A549 (cell line): Measurements from ENCODE around the gene PEAK3. TPM values are rescaled to one million over a fixed set of nuclear protein-coding genes. Genes with fewer than 3 reads are reported as not detected.

Source experiments
- ATAC-seq, 2 experiments: fragments of 200-7000 bp in 1 of 2; fragments of >200 bp in 1 of 2; cut with Nextera tagmentation in 1 of 2; cut with Tn5 transposase in 1 of 2; 3 replicates each; pipeline versions ENCODE4 v1.8.0 to v1.9.1; 2018 to 2020; ENCODE audit warnings: mild to moderate bottlenecking in 1 of 2, moderate library complexity in 1 of 2
- CTCF ChIA-PET: fragments of 300-600 bp; sonication (Branson Sonifier 250); formaldehyde crosslinking; extraction: SDS; loops from one replicate; lab custom pipeline; 2021; ENCODE audit warnings: antibody characterized with exemption, inconsistent platforms; lab: Yijun Ruan, JAX
- POLR2A ChIA-PET: fragments of 350-600 bp; formaldehyde crosslinking; extraction: SDS; loops from one replicate; lab custom pipeline; 2021; ENCODE audit warnings: antibody characterized with exemption, inconsistent platforms; lab: Yijun Ruan, JAX
- DNase-seq, 2 experiments: peaks; one replicate each; pipeline versions ENCODE4 v3.0.0 to v3.0.0-alpha.2; 2011 to 2016; ENCODE audit warnings: low read depth in 1 of 2, low spot score in 1 of 2
- FAIRE-seq: peaks from 2 replicates; lab custom pipeline; 2011; peaks lifted over from hg19 to GRCh38; lab: Jason Lieb, UNC
- H3K27ac ChIP-seq, 2 experiments: fragments of >200 bp; sonication (Bioruptor Twin); formaldehyde crosslinking; 3 replicates each; pipeline ENCODE4 v1.5.1; 2016 to 2017
- H3K4me1 ChIP-seq: fragments of >200 bp; sonication (Bioruptor Twin); formaldehyde crosslinking; 3 replicates; pipeline ENCODE4 v1.6.1; 2016
- H3K4me2 ChIP-seq: fragments of >200 bp; sonication (Bioruptor Twin); formaldehyde crosslinking; 3 replicates; pipeline ENCODE4 v1.6.1; 2016
- H3K4me3 ChIP-seq: fragments of >200 bp; sonication (Bioruptor Twin); formaldehyde crosslinking; 3 replicates; pipeline ENCODE4 v1.5.1; 2016
- H3K9me3 ChIP-seq: fragments of >200 bp; sonication (Bioruptor Twin); formaldehyde crosslinking; 3 replicates; pipeline ENCODE4 v1.6.1; 2016
- BHLHE40 ChIP-seq: IDR thresholded peaks from 2 replicates; pipeline ENCODE4 v1.6.1; 2012; ENCODE audit warnings: low read depth, low read length, inconsistent platforms
- CEBPB ChIP-seq, 2 experiments: fragments of >200 bp in 1 of 2; sonication (Bioruptor Twin) in 1 of 2; formaldehyde crosslinking in 1 of 2; IDR thresholded peaks; 2 replicates each; pipeline ENCODE4 v1.6.1; 2012 to 2016
- CHD2 ChIP-seq: fragments of 150-350 bp; IDR thresholded peaks from 2 replicates; pipeline ENCODE4 v1.6.1; 2014; ENCODE audit warnings: low read length; ENCODE audit not compliant: partially characterized antibody
- CHD4 ChIP-seq: fragments of 200-600 bp; sonication (generic); IDR thresholded peaks from 2 replicates; pipeline ENCODE4 v1.6.1; 2016; ENCODE audit warnings: antibody characterized with exemption, mild to moderate bottlenecking, borderline replicate concordance
- CTCF ChIP-seq: fragments of >200 bp; sonication (Bioruptor Twin); formaldehyde crosslinking; IDR thresholded peaks from 3 replicates; pipeline ENCODE4 v1.5.1; 2016
- E2F6 ChIP-seq: IDR thresholded peaks from 2 replicates; pipeline ENCODE4 v1.6.1; 2012; ENCODE audit warnings: low read depth, borderline replicate concordance
- EP300 ChIP-seq, 2 experiments: fragments of >200 bp; sonication (Bioruptor Twin); formaldehyde crosslinking; IDR thresholded peaks; 2 replicates in 1 of 2; 3 replicates in 1 of 2; pipeline ENCODE4 v1.6.1; 2016 to 2017
- GATA3 ChIP-seq: IDR thresholded peaks from 2 replicates; pipeline ENCODE4 v1.6.1; 2012; ENCODE audit warnings: borderline replicate concordance
- HOXA7 ChIP-seq: fragments of 250-450 bp; sonication (Bioruptor Pico); IDR thresholded peaks from 2 replicates; pipeline ENCODE4 v1.5.0; 2020; ENCODE audit warnings: mild to moderate bottlenecking, moderate library complexity
- HOXB5 ChIP-seq: fragments of 250-450 bp; sonication (Bioruptor Pico); IDR thresholded peaks from 2 replicates; pipeline ENCODE4 v1.5.0; 2020; ENCODE audit warnings: mild to moderate bottlenecking, moderate library complexity
- JUNB ChIP-seq: fragments of >200 bp; sonication (Bioruptor Twin); formaldehyde crosslinking; IDR thresholded peaks from 2 replicates; pipeline ENCODE4 v1.6.1; 2016
- MAX ChIP-seq: IDR thresholded peaks from 2 replicates; pipeline ENCODE4 v1.6.1; 2012
- MYC ChIP-seq: IDR thresholded peaks from 2 replicates; pipeline ENCODE4 v1.6.1; 2012; ENCODE audit warnings: mild to moderate bottlenecking, inconsistent platforms, low read length, improper control_type of control experiment, borderline replicate concordance
- POLR2A ChIP-seq: IDR thresholded peaks from 2 replicates; pipeline ENCODE4 v1.6.1; 2012; ENCODE audit warnings: mild to moderate bottlenecking, low read length
- RAD21 ChIP-seq, 2 experiments: fragments of >200 bp in 1 of 2; sonication (Bioruptor Twin) in 1 of 2; formaldehyde crosslinking in 1 of 2; IDR thresholded peaks in 1 of 2; conservative IDR thresholded peaks in 1 of 2; 2 replicates in 1 of 2; 3 replicates in 1 of 2; pipeline ENCODE4 v1.6.1; 2012 to 2018; ENCODE audit warnings: inconsistent platforms in 1 of 2
- RCOR1 ChIP-seq: fragments of 150-350 bp; IDR thresholded peaks from 2 replicates; pipeline ENCODE4 v1.6.1; 2014; ENCODE audit warnings: antibody characterized with exemption, low read length, low read depth
- ZC3H11A ChIP-seq: fragments of 450-650 bp; IDR thresholded peaks from 2 replicates; pipeline ENCODE4 v1.6.1; 2014; ENCODE audit warnings: antibody characterized with exemption, mild to moderate bottlenecking
- ZNF302 ChIP-seq: fragments of 250-450 bp; sonication (Bioruptor Pico); IDR thresholded peaks from 2 replicates; pipeline ENCODE4 v1.9.0; 2021; ENCODE audit warnings: inconsistent platforms, mild to moderate bottlenecking, moderate library complexity
- WGBS: methylation state at CpG from one replicate; pipeline ENCODE4 v1.1.6; 2017; ENCODE audit errors: missing lambda C conversion rate; 5-methylcytosine and 5-hydroxymethylcytosine counted together
- polyA plus RNA-seq, 4 experiments: library from polyadenylated mRNA; depleted of rRNA in 3 of 4; stranded (reverse); fragments of >200 nt; fragmentation: RNase III in 1 of 4; extraction: RNeasy Plus Mini Kit Qiagen cat#74134 plus additional on column Dnase treatment in 1 of 4; gene quantifications; 2 replicates in 3 of 4; 3 replicates in 1 of 4; pipeline ENCODE4 v1.2.3, GENCODE V29; 2011 to 2017
- TF ChIP-seq, protein P1 (sequence below): fragments of 150-350 bp; IDR thresholded peaks from 2 replicates; pipeline ENCODE4 v1.6.1; 2014; ENCODE audit warnings: low read depth, mild to moderate bottlenecking, low read length
- TF ChIP-seq, protein P2 (sequence below): fragments of 450-650 bp; IDR thresholded peaks from 2 replicates; pipeline ENCODE4 v1.6.1; 2014; ENCODE audit warnings: antibody characterized with exemption
- TF ChIP-seq, protein P3 (sequence below): fragments of 250-450 bp; sonication (Bioruptor Pico); IDR thresholded peaks from 2 replicates; pipeline ENCODE4 v1.5.0; 2021; ENCODE audit warnings: mild to moderate bottlenecking, moderate library complexity, borderline replicate concordance

Gene PEAK3
- polyA plus RNA-seq, 2 of the 4 experiments (the other 2 are of a cell fraction), result not detected

DNA sequence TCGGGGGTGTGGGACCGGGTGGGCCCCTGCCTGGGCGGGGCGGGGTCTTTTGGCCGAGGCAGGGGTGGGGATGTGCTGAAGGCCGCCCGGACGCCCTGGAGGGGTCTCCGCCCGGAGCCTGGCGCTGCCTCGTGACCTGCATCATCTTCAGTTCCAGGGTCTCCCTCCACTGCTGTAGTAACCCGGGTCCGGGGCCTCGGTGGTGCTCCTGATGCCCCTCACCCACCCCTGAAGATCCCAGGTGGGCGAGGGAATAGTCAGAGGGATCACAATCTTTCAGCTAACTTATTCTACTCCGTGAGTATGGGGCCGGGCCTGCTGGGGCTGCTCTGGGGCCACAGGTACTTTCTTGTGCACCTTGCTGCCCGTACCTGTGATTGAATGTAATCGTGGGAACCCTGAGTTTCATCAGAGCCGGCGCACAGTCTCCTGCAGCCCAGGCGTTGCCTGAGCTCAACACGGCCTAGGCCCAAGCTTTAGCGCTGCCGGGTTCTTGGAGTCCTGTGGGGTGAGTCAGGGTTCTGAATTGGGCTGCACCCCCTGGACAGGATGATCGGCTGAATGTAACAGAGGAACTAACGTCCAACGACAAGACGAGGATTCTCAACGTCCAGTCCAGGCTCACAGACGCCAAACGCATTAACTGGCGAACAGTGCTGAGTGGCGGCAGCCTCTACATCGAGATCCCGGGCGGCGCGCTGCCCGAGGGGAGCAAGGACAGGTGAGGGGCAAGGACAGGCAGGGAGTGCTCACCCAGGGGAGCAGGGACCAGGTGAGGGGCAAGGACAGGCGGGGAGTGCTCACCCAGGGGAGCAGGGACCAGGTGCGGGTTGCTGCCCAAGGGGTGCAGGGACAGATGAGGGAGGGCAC is 10.5 kb downstream of the PEAK3 start:
- Histone ChIP-seq H3K9me3 (no peaks in the 10 kb centered on the region), H3K4me3 (peak overlapping the region; percentile 100), H3K4me1 (peaks cover 27% of the 10 kb centered on the region), H3K27ac (peak overlapping the region; percentile 95 to 98), H3K4me2 (peak overlapping the region; percentile 92)
- ATAC-seq (peak in 1 of 2 experiments; percentile 6; a peak in 2 of 6 replicates), FAIRE-seq (no peak), DNase-seq (no peak)
- no peak for TF ChIP-seq HOXB5
- TF ChIP-seq HOXA7 (CRISPR knock-in tag), result no peak
- no peak for TF ChIP-seq CTCF
- TF ChIP-seq CHD2, result no peak
- TF ChIP-seq BHLHE40, result no peak
- TF ChIP-seq ZC3H11A, result no peak
- WGBS, result 85% methylated on average over 13 of the region's 43 CpGs
- CTCF ChIA-PET, result interaction anchor here (0.7 to 1.6 kb wide), 5 partner anchors 11 to 35 kb away, joined by 3 to 6 read pairs (median 3); partner anchors contain the start of gene AMH
- POLR2A ChIA-PET, result interaction anchor here (0.7 kb wide), 1 partner anchor 29 kb away, joined by 3 read pairs; no protein-coding TSS in a partner anchor

DNA sequence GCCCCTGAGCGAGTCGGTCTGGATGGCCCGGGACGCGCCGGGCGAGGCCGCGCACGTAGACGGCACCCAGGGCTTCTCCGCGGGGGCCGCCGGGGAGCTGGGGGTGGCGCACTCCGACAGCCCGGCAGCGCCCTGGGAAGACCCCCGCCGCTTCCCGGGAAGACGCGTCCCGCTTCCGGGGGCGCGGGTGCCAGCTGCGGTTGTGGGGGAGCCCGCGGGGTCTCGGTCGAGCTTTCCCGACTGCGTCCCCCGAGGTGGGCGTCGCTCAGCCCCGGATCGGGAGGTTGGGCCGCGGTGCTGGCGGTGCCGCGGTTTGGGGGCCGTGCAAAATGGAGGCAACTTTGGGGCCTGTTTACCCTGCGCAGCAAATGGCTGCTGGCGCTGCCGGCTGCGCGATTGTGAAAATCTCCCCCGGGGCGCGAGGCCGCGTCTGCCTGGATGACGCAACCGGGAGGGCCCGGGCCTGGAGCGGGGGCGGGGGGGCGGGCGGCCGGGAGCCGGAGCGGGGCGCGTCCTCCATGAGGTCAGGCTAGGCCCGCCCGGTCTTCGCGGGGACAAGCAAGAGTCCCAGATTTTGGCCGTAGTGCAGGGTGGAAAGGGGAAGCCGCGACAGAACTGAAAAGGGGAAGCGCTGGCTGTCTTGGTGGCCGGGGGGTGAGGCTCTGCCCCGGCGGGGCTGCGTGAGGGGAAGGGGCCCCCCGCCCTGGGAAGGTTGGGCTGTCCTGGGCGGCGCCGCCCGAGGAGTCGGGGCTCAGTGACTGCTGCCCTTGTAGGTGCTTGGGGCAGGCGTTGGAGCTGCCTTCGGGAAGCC is 11.3 kb downstream of the PEAK3 start:
- peak; percentile 46 to 64 for DNase-seq
- ChIA-PET CTCF (interaction anchor here (0.7 to 1.6 kb wide), 5 partner anchors 10 to 36 kb away, joined by 3 to 6 read pairs (median 3); partner anchors contain the start of gene AMH), POLR2A (interaction anchor here (0.7 kb wide), 1 partner anchor 101 kb away, joined by 3 read pairs; no protein-coding TSS in a partner anchor)
- WGBS, result 4% methylated on average over 9 of the region's 88 CpGs
- H3K4me3 ChIP-seq, result peak overlapping the region; percentile 100
- H3K9me3 ChIP-seq, result no peaks in the 10 kb centered on the region
- no peak for FAIRE-seq
- H3K4me2 ChIP-seq, result peak overlapping the region; percentile 92
- peak overlapping the region; percentile 95 to 98 for H3K27ac ChIP-seq
- ATAC-seq, result peak; percentile 8 to 12; a peak in 4 of 6 replicates
- TF ChIP-seq RCOR1, result no peak
- no peak for TF ChIP-seq E2F6
- no peak for TF ChIP-seq RAD21 (conservative IDR thresholded peaks at IDR 0.05 in 1 of 2, IDR thresholded peaks at IDR 0.05 in 1 of 2)
- TF ChIP-seq, protein P1, sequence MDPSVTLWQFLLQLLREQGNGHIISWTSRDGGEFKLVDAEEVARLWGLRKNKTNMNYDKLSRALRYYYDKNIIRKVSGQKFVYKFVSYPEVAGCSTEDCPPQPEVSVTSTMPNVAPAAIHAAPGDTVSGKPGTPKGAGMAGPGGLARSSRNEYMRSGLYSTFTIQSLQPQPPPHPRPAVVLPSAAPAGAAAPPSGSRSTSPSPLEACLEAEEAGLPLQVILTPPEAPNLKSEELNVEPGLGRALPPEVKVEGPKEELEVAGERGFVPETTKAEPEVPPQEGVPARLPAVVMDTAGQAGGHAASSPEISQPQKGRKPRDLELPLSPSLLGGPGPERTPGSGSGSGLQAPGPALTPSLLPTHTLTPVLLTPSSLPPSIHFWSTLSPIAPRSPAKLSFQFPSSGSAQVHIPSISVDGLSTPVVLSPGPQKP, result no peak
- TF ChIP-seq MAX, result 0 out of 2 replicates have a peak, but pooled peaks have one; percentile 19
- TF ChIP-seq CEBPB (IDR thresholded peaks at IDR 0.05), result peak; percentile 77 to 79
- no peak for TF ChIP-seq JUNB
- H3K4me1 ChIP-seq, result peaks cover 28% of the 10 kb centered on the region

GRCh38 chr19:2270157-2270422 is 11.9 kb downstream of the PEAK3 start:
- Histone ChIP-seq H3K27ac (peak overlapping the region; percentile 95 to 98), H3K4me2 (peak overlapping the region; percentile 92), H3K4me1 (peaks cover 28% of the 10 kb centered on the region), H3K4me3 (peak overlapping the region; percentile 100), H3K9me3 (no peaks in the 10 kb centered on the region)
- no CpG with 5 or more reads among the region's 30 CpGs for WGBS
- FAIRE-seq (no peak), DNase-seq (no peak), ATAC-seq (peak in 1 of 2 experiments; percentile 10; a peak in 1 of 6 replicates)
- POLR2A ChIA-PET, result no interaction called here
- CTCF ChIA-PET, result interaction anchor here (0.5 to 1.0 kb wide), 2 partner anchors 9 to 33 kb away, joined by 3 to 4 read pairs; no protein-coding TSS in a partner anchor
- TF ChIP-seq CHD4 (no peak), HOXB5 (no peak), JUNB (no peak), CTCF (no peak), GATA3 (no peak), POLR2A (no peak), EP300 (IDR thresholded peaks at IDR 0.05) (no peak), ZNF302 (CRISPR knock-in tag) (no peak), MYC (no peak)
- TF ChIP-seq, protein P2, sequence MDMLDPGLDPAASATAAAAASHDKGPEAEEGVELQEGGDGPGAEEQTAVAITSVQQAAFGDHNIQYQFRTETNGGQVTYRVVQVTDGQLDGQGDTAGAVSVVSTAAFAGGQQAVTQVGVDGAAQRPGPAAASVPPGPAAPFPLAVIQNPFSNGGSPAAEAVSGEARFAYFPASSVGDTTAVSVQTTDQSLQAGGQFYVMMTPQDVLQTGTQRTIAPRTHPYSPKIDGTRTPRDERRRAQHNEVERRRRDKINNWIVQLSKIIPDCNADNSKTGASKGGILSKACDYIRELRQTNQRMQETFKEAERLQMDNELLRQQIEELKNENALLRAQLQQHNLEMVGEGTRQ, result no peak
- TF ChIP-seq, protein P3, sequence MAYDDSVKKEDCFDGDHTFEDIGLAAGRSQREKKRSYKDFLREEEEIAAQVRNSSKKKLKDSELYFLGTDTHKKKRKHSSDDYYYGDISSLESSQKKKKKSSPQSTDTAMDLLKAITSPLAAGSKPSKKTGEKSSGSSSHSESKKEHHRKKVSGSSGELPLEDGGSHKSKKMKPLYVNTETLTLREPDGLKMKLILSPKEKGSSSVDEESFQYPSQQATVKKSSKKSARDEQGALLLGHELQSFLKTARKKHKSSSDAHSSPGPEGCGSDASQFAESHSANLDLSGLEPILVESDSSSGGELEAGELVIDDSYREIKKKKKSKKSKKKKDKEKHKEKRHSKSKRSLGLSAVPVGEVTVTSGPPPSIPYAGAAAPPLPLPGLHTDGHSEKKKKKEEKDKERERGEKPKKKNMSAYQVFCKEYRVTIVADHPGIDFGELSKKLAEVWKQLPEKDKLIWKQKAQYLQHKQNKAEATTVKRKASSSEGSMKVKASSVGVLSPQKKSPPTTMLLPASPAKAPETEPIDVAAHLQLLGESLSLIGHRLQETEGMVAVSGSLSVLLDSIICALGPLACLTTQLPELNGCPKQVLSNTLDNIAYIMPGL (CRISPR knock-in tag), result no peak
